IMR-90 (cell line): ENCODE measurements around the gene OR2C3. TPM values are rescaled to one million over a fixed set of nuclear protein-coding genes. Genes with fewer than 3 reads are reported as not detected.

Experiments
- ATAC-seq: fragments of 200-7000 bp; cut with Tn5 transposase; 2 replicates; pipeline ENCODE4 v1.9.1; 2020; ENCODE audit warnings: low read depth, mild to moderate bottlenecking, moderate library complexity
- BruUV-seq: library from RNA; stranded (reverse); fragments of 400-500 nt; replicated peaks from 2 replicates; lab custom pipeline; 2021; lab: Mats Ljungman, UMichigan
- CTCF ChIA-PET: fragments of 300-600 bp; formaldehyde crosslinking; extraction: SDS; loops from one replicate; lab custom pipeline; 2021; ENCODE audit warnings: antibody characterized with exemption; lab: Yijun Ruan, JAX
- POLR2A ChIA-PET: fragments of 300-600 bp; sonication (Branson Sonifier 250); formaldehyde crosslinking; loops from one replicate; lab custom pipeline; 2022; ENCODE audit warnings: antibody characterized with exemption; ENCODE audit not compliant: unreplicated experiment; lab: Charles Lee
- DNase-seq: peaks from one replicate; pipeline ENCODE4 v3.0.0; 2013
- H2AFZ ChIP-seq: replicated peaks from 2 replicates; pipeline ENCODE3; 2013; ENCODE audit warnings: low read length, mild to moderate bottlenecking; ENCODE audit not compliant: poor library complexity
- H2AK5ac ChIP-seq: 2 replicates; pipeline ENCODE4 v1.6.1; 2013; ENCODE audit warnings: low read depth, low read length, inconsistent platforms
- H2AK9ac ChIP-seq: replicated peaks from 2 replicates; pipeline ENCODE3; 2013; ENCODE audit warnings: mild to moderate bottlenecking, low read depth, low read length, moderate library complexity; ENCODE audit not compliant: poor library complexity
- H2BK120ac ChIP-seq: 2 replicates; pipeline ENCODE4 v1.6.1; 2013; ENCODE audit warnings: low read depth, low read length, inconsistent platforms
- H2BK15ac ChIP-seq: 3 replicates; pipeline ENCODE4 v1.6.1; 2013; ENCODE audit warnings: low read depth, low read length, inconsistent platforms
- H2BK20ac ChIP-seq: 2 replicates; pipeline ENCODE4 v1.6.1; 2013; ENCODE audit warnings: low read depth, mild to moderate bottlenecking, inconsistent platforms, low read length, moderate library complexity
- H2BK5ac ChIP-seq: 2 replicates; pipeline ENCODE4 v1.6.1; 2013; ENCODE audit warnings: mild to moderate bottlenecking, low read depth, low read length, inconsistent platforms; ENCODE audit not compliant: poor library complexity, severe bottlenecking
- H3K14ac ChIP-seq: replicated peaks from 2 replicates; pipeline ENCODE4 v1.6.1; 2013; ENCODE audit warnings: low read depth, low read length, inconsistent platforms
- H3K18ac ChIP-seq: 2 replicates; pipeline ENCODE4 v1.6.1; 2013; ENCODE audit warnings: low read depth, low read length, control low read depth
- H3K23ac ChIP-seq: 2 replicates; pipeline ENCODE4 v1.6.1; 2013; ENCODE audit warnings: low read depth, low read length, inconsistent platforms
- H3K27ac ChIP-seq: 2 replicates; pipeline ENCODE4 v1.5.1; 2013; ENCODE audit warnings: mild to moderate bottlenecking, control low read depth, low read length; ENCODE audit not compliant: insufficient read depth
- H3K27me3 ChIP-seq: 2 replicates; pipeline ENCODE4 v1.6.1; 2013; ENCODE audit warnings: low read length; ENCODE audit not compliant: control insufficient read depth, insufficient read depth
- H3K36me3 ChIP-seq: 2 replicates; pipeline ENCODE4 v1.6.1; 2013; ENCODE audit warnings: low read length, mixed read lengths; ENCODE audit not compliant: control insufficient read depth, insufficient read depth
- H3K4ac ChIP-seq: 2 replicates; pipeline ENCODE4 v1.6.1; 2013; ENCODE audit warnings: low read depth, low read length, inconsistent platforms
- H3K4me1 ChIP-seq: 2 replicates; pipeline ENCODE4 v1.6.1; 2013; ENCODE audit warnings: low read length, mixed read lengths; ENCODE audit not compliant: control insufficient read depth, insufficient read depth
- H3K4me2 ChIP-seq: 2 replicates; pipeline ENCODE4 v1.6.1; 2013; ENCODE audit warnings: low read depth, mild to moderate bottlenecking, control low read depth, low read length, moderate library complexity
- H3K4me3 ChIP-seq: 2 replicates; pipeline ENCODE4 v1.5.1; 2013; ENCODE audit warnings: low read depth, mild to moderate bottlenecking, control low read depth, low read length, moderate library complexity; ENCODE audit not compliant: insufficient read depth
- H3K56ac ChIP-seq: 2 replicates; pipeline ENCODE4 v1.6.1; 2013; ENCODE audit warnings: low read length, inconsistent platforms; ENCODE audit not compliant: insufficient read depth; ENCODE audit errors: extremely low read depth
- H3K79me1 ChIP-seq, 2 experiments: 2 replicates each; pipeline ENCODE4 v1.6.1; 2013; ENCODE audit warnings: low read length in 2 of 2, inconsistent platforms in 1 of 2, low read depth in 1 of 2
- H3K9ac ChIP-seq: 2 replicates; pipeline ENCODE4 v1.6.1; 2013; ENCODE audit warnings: low read depth, low read length, control low read depth
- H3K9me1 ChIP-seq: 2 replicates; pipeline ENCODE4 v1.6.1; 2013; ENCODE audit warnings: low read length, inconsistent platforms; ENCODE audit not compliant: insufficient read depth
- H3K9me3 ChIP-seq: 2 replicates; pipeline ENCODE4 v1.6.1; 2013; ENCODE audit warnings: low read length; ENCODE audit not compliant: control insufficient read depth, insufficient read depth
- H4K20me1 ChIP-seq: 2 replicates; pipeline ENCODE4 v1.6.1; 2013; ENCODE audit warnings: low read length, inconsistent platforms; ENCODE audit not compliant: insufficient read depth
- H4K5ac ChIP-seq: 2 replicates; pipeline ENCODE4 v1.6.1; 2013; ENCODE audit warnings: mild to moderate bottlenecking, low read depth, low read length, control low read depth
- H4K8ac ChIP-seq, 2 experiments: 2 replicates each; pipeline ENCODE4 v1.6.1; 2013; ENCODE audit warnings: low read depth in 2 of 2, low read length in 2 of 2, control low read depth in 1 of 2, inconsistent platforms in 1 of 2
- H4K91ac ChIP-seq: 2 replicates; pipeline ENCODE4 v1.6.1; 2013; ENCODE audit warnings: low read depth, low read length, inconsistent platforms; ENCODE audit not compliant: insufficient read depth
- BHLHE40 ChIP-seq: fragments of 150-350 bp; IDR thresholded peaks from 2 replicates; pipeline ENCODE4 v1.6.1; 2016; ENCODE audit warnings: mild to moderate bottlenecking, low read depth, low read length
- CEBPB ChIP-seq: IDR thresholded peaks from 2 replicates; pipeline ENCODE4 v1.6.1; 2012; ENCODE audit warnings: low read depth, low read length, improper control_type of control experiment
- CHD1 ChIP-seq: IDR thresholded peaks from 2 replicates; pipeline ENCODE4 v1.6.1; 2012; ENCODE audit warnings: low read depth, low read length, improper control_type of control experiment
- CTCF ChIP-seq: conservative IDR thresholded peaks from 2 replicates; pipeline ENCODE4 v1.5.1; 2012; ENCODE audit warnings: mild to moderate bottlenecking, low read depth, low read length, improper control_type of control experiment
- ELK1 ChIP-seq: fragments of 150-350 bp; IDR thresholded peaks from 2 replicates; pipeline ENCODE4 v1.6.1; 2016; ENCODE audit warnings: low read depth, mild to moderate bottlenecking, low read length, moderate library complexity, borderline replicate concordance
- FOS ChIP-seq: fragments of 150-350 bp; IDR thresholded peaks from 2 replicates; pipeline ENCODE4 v1.6.1; 2016; ENCODE audit warnings: low read depth, low read length
- MAFK ChIP-seq: IDR thresholded peaks from 2 replicates; pipeline ENCODE4 v1.6.1; 2012; ENCODE audit warnings: low read depth, low read length, improper control_type of control experiment
- MAZ ChIP-seq: IDR thresholded peaks from 2 replicates; pipeline ENCODE4 v1.6.1; 2012; ENCODE audit warnings: low read depth, mild to moderate bottlenecking, low read length, improper control_type of control experiment, moderate library complexity, borderline replicate concordance
- MXI1 ChIP-seq: IDR thresholded peaks from 2 replicates; pipeline ENCODE4 v1.6.1; 2012; ENCODE audit warnings: low read depth, mild to moderate bottlenecking, low read length, moderate library complexity, borderline replicate concordance
- NFE2L2 ChIP-seq: fragments of 150-350 bp; IDR thresholded peaks from 2 replicates; pipeline ENCODE4 v1.6.1; 2016; ENCODE audit warnings: low read depth, mild to moderate bottlenecking, low read length
- POLR2A ChIP-seq: IDR thresholded peaks from 2 replicates; pipeline ENCODE4 v1.6.1; 2012; ENCODE audit warnings: mild to moderate bottlenecking, low read depth, low read length
- RAD21 ChIP-seq: IDR thresholded peaks from 2 replicates; pipeline ENCODE4 v1.6.1; 2012; ENCODE audit warnings: low read length, improper control_type of control experiment
- RCOR1 ChIP-seq: IDR thresholded peaks from 2 replicates; pipeline ENCODE4 v1.6.1; 2012; ENCODE audit warnings: mild to moderate bottlenecking, low read length, improper control_type of control experiment; ENCODE audit not compliant: insufficient replicate concordance
- RFX5 ChIP-seq: IDR thresholded peaks from 2 replicates; pipeline ENCODE4 v1.8.0; 2012; ENCODE audit warnings: low read depth, mild to moderate bottlenecking, low read length, moderate library complexity
- SMC3 ChIP-seq: fragments of 150-350 bp; IDR thresholded peaks from 2 replicates; pipeline ENCODE4 v1.6.1; 2016; ENCODE audit warnings: low read depth, mild to moderate bottlenecking, antibody characterized with exemption, low read length, moderate library complexity
- USF2 ChIP-seq: fragments of 150-350 bp; IDR thresholded peaks from 2 replicates; pipeline ENCODE4 v1.6.1; 2017; ENCODE audit warnings: mild to moderate bottlenecking, antibody characterized with exemption, low read length, low read depth
- WGBS, 2 experiments: methylation state at CpG; one replicate each; pipeline versions ENCODE4 v1.1.5 to v1.1.7; 2013; ENCODE audit warnings: missing lambda C conversion rate in 2 of 2; ENCODE audit not compliant: insufficient read length in 1 of 2; ENCODE audit errors: extremely low coverage in 2 of 2; 5-methylcytosine and 5-hydroxymethylcytosine counted together
- dilution Hi-C: fragments of 300-500 bp; cut with HindIII; formaldehyde crosslinking; loops from one replicate; pipeline ENCODE4 v1.14.3; 2018; ENCODE audit warnings: low sequenced_read_pairs; ENCODE audit not compliant: unreplicated experiment
- in situ Hi-C: fragments of 300-500 bp; cut with MboI; formaldehyde crosslinking; loops from 3 replicates; pipeline ENCODE4 v1.14.3; 2019; ENCODE audit warnings: low sequenced_read_pairs, inconsistent platforms, mixed read lengths
- intact Hi-C: fragments of 100-400 bp; cut with micrococcal nuclease; formaldehyde crosslinking; loops from 2 replicates; pipeline ENCODE4 v1.10.0; 2022
- polyA plus RNA-seq, 3 experiments: library from polyadenylated mRNA; depleted of rRNA; stranded (reverse); fragments of >200 nt; gene quantifications; 2 replicates each; pipeline ENCODE4 v1.2.3, GENCODE V29; 2012; ENCODE audit warnings: low replicate concordance in 1 of 3
- total RNA-seq: library from RNA; depleted of rRNA; stranded (reverse); fragments of >200 nt; gene quantifications from 2 replicates; pipeline ENCODE4 v1.2.3, GENCODE V29; 2012

Gene OR2C3
- total and polyA plus RNA-seq, 2 of the 4 experiments (the other 2 are of a cell fraction) = not detected

- Histone ChIP-seq H4K91ac (no peak overlapping the region), H3K27ac (no peak overlapping the region), H3K79me1 (no peaks in the 10 kb centered on the region), H3K18ac (no peak overlapping the region), H3K23ac (no peak overlapping the region), H3K9me3 (peaks cover 7% of the 10 kb centered on the region), H3K4ac (no peak overlapping the region), H4K5ac (no peak overlapping the region), H4K20me1 (no peaks in the 10 kb centered on the region), H3K36me3 (no peaks in the 10 kb centered on the region), H2AK5ac (no peak overlapping the region), H3K9me1 (no peaks in the 10 kb centered on the region), H2BK20ac (no peak overlapping the region), H2AK9ac (no peak overlapping the region), H3K27me3 (no peaks in the 10 kb centered on the region), H2BK15ac (no peak overlapping the region), H2BK5ac (no peak overlapping the region), H2AFZ (no peak overlapping the region), H3K4me1 (no peaks in the 10 kb centered on the region), H4K8ac (no peak overlapping the region), H3K56ac (no peak overlapping the region), H3K4me2 (no peak overlapping the region), H2BK120ac (no peak overlapping the region), H3K14ac (no peak overlapping the region), H3K9ac (no peak overlapping the region), H3K4me3 (no peak overlapping the region)
- POLR2A ChIA-PET = no interaction called here
- WGBS, 2 experiments = 67% methylated on average over 1 of the region's 5 CpGs; no CpG with 5 or more reads in 1 of the 2 experiments
- intact Hi-C loops = no loop called here
- dilution Hi-C loops = no loop called here
- TF ChIP-seq MAZ (no peak), USF2 (no peak), MAFK (no peak), NFE2L2 (no peak), SMC3 (no peak), CTCF (no peak), ELK1 (no peak), MXI1 (no peak), FOS (no peak), CHD1 (no peak), RFX5 (no peak), BHLHE40 (no peak), RAD21 (no peak), CEBPB (no peak), POLR2A (no peak), RCOR1 (no peak)
- no TSS peak for BruUV-seq
- CTCF ChIA-PET = no interaction called here
- in situ Hi-C loops = no loop called here
- ATAC-seq (no peak), DNase-seq (no peak)
Observed at GRCh38 chr1:247548092-247548491, 11.9 kb upstream of the OR2C3 start.
